GM23338 (cell line): ENCODE results near the gene MPEG1. TPM values are rescaled to one million over a fixed set of nuclear protein-coding genes. Genes with fewer than 3 reads are reported as not detected.

ENCODE experiments used
- ATAC-seq: fragments of 200-7000 bp; cut with Tn5 transposase; 3 replicates; pipeline ENCODE4 v1.9.1; 2020
- DNase-seq: peaks from one replicate; pipeline ENCODE4 v3.0.0-alpha.2; 2015; ENCODE audit warnings: low spot score
- H2AFZ ChIP-seq: fragments of 200-600 bp; sonication (generic); 2 replicates; pipeline ENCODE4 v1.8.0; 2016; ENCODE audit warnings: antibody characterized with exemption, mild to moderate bottlenecking, moderate library complexity
- H3F3A ChIP-seq: fragments of 200-600 bp; sonication (generic); replicated peaks from 2 replicates; pipeline ENCODE4 v1.8.0; 2017; ENCODE audit warnings: antibody characterized with exemption, mixed run types, low read depth
- H3K27ac ChIP-seq: fragments of 200-600 bp; sonication (generic); 2 replicates; pipeline ENCODE4 v1.6.1; 2016; ENCODE audit warnings: low read depth
- H3K27me3 ChIP-seq: fragments of 200-600 bp; sonication (generic); 2 replicates; pipeline ENCODE4 v1.8.0; 2016; ENCODE audit warnings: mild to moderate bottlenecking, mixed run types, moderate library complexity; ENCODE audit not compliant: insufficient read depth
- H3K36me3 ChIP-seq: fragments of 200-600 bp; sonication (generic); 2 replicates; pipeline ENCODE4 v1.8.0; 2016; ENCODE audit warnings: mild to moderate bottlenecking; ENCODE audit not compliant: insufficient read depth
- H3K4me1 ChIP-seq: fragments of 200-600 bp; sonication (generic); 2 replicates; pipeline ENCODE4 v1.8.0; 2016; ENCODE audit warnings: mild to moderate bottlenecking, moderate library complexity; ENCODE audit not compliant: insufficient read depth
- H3K4me2 ChIP-seq: fragments of 200-600 bp; sonication (generic); 2 replicates; pipeline ENCODE4 v1.7.1; 2017; ENCODE audit warnings: mixed run types
- H3K4me3 ChIP-seq: fragments of 200-600 bp; sonication (generic); 2 replicates; pipeline ENCODE4 v1.6.1; 2016; ENCODE audit warnings: mixed run types
- H3K79me2 ChIP-seq: fragments of 200-600 bp; sonication (generic); replicated peaks from 2 replicates; pipeline ENCODE4 v1.8.0; 2017; ENCODE audit warnings: mild to moderate bottlenecking; ENCODE audit not compliant: insufficient read depth
- H3K9me2 ChIP-seq: fragments of 200-600 bp; sonication (generic); 2 replicates; pipeline ENCODE4 v1.8.0; 2017; ENCODE audit not compliant: insufficient read depth
- H4K20me1 ChIP-seq: fragments of 200-600 bp; sonication (generic); replicated peaks from 2 replicates; pipeline ENCODE4 v1.8.0; 2017; ENCODE audit warnings: mild to moderate bottlenecking; ENCODE audit not compliant: insufficient read depth
- H3K27ac Mint-ChIP-seq: 2 replicates; pipeline ENCODE4 v1.8.0; 2020; ENCODE audit warnings: inconsistent platforms, mild to moderate bottlenecking, moderate library complexity, mixed read lengths
- H3K27me3 Mint-ChIP-seq: 3 replicates; pipeline ENCODE4 v1.8.0; 2022; ENCODE audit warnings: low read depth, mild to moderate bottlenecking, moderate library complexity, mixed read lengths, inconsistent platforms; ENCODE audit not compliant: insufficient read depth, poor library complexity
- H3K36me3 Mint-ChIP-seq: 3 replicates; pipeline ENCODE4 v1.8.0; 2021; ENCODE audit warnings: low read depth, mild to moderate bottlenecking, inconsistent platforms, moderate library complexity, mixed read lengths
- H3K4me1 Mint-ChIP-seq: 3 replicates; pipeline ENCODE4 v1.8.0; 2020; ENCODE audit warnings: mild to moderate bottlenecking, inconsistent platforms, mixed read lengths
- H3K4me3 Mint-ChIP-seq: 3 replicates; pipeline ENCODE4 v1.8.0; 2021; ENCODE audit warnings: moderate library complexity, mild to moderate bottlenecking, inconsistent platforms, mixed read lengths
- H3K9me3 Mint-ChIP-seq: 3 replicates; pipeline ENCODE4 v1.8.0; 2020; ENCODE audit warnings: moderate library complexity, mild to moderate bottlenecking, inconsistent platforms, mixed read lengths
- CREB1 ChIP-seq: fragments of 250-450 bp; sonication (Bioruptor Pico); IDR thresholded peaks from 2 replicates; pipeline ENCODE4 v1.5.0; 2020; ENCODE audit warnings: low read depth, mild to moderate bottlenecking, moderate library complexity
- EZH2 ChIP-seq: fragments of 200-600 bp; sonication (generic); IDR thresholded peaks from one replicate; pipeline ENCODE4 v1.8.0; 2017; ENCODE audit warnings: antibody characterized with exemption, mild to moderate bottlenecking, low read depth; ENCODE audit not compliant: unreplicated experiment
- EZH2phosphoT487 ChIP-seq: fragments of 200-600 bp; sonication (generic); IDR thresholded peaks from one replicate; pipeline ENCODE4 v1.8.1; 2018; ENCODE audit warnings: antibody characterized with exemption; ENCODE audit not compliant: unreplicated experiment
- JUNB ChIP-seq: IDR thresholded peaks from one replicate; pipeline ENCODE4 v1.6.1; 2016; ENCODE audit warnings: antibody characterized with exemption; ENCODE audit not compliant: unreplicated experiment
- NANOG ChIP-seq: IDR thresholded peaks from 2 replicates; pipeline ENCODE4 v1.6.1; 2016; ENCODE audit warnings: antibody characterized with exemption, borderline replicate concordance
- POLR2AphosphoS5 ChIP-seq: IDR thresholded peaks from 2 replicates; pipeline ENCODE4 v1.6.1; 2016; ENCODE audit warnings: antibody characterized with exemption, low read depth
- STAT1 ChIP-seq: IDR thresholded peaks from one replicate; pipeline ENCODE4 v1.6.1; 2016; ENCODE audit warnings: antibody characterized with exemption; ENCODE audit not compliant: unreplicated experiment
- ZNF331 ChIP-seq: fragments of 250-450 bp; sonication (Bioruptor Pico); IDR thresholded peaks from 2 replicates; pipeline ENCODE4 v1.5.0; 2020; ENCODE audit warnings: low read depth, mild to moderate bottlenecking, moderate library complexity
- ZNF462 ChIP-seq: fragments of 250-450 bp; sonication (Bioruptor Pico); IDR thresholded peaks from 2 replicates; pipeline ENCODE4 v1.5.0; 2020; ENCODE audit warnings: mild to moderate bottlenecking, moderate library complexity
- polyA plus RNA-seq: library from polyadenylated mRNA; unstranded; fragments of >200 nt; fragmentation: Nextera tagmentation; extraction: Ambion mirVana; gene quantifications from 2 replicates; pipeline ENCODE4 v1.2.1, GENCODE V29; 2016
- total RNA-seq: library from RNA; depleted of rRNA; stranded (reverse); fragments of >200 nt; shearing (Covaris generic); gene quantifications from 2 replicates; pipeline ENCODE4 v1.2.3, GENCODE V29; 2014

MPEG1 gene
- total and polyA plus RNA-seq, 2 experiments from 2014 or later = not detected

- Mint-ChIP-seq H3K4me3 (no peak overlapping the region), H3K9me3 (peaks cover 2% of the 10 kb centered on the region; the same call in 1 of the 3 replicates), H3K36me3 (peaks cover 78% of the 10 kb centered on the region), H3K27me3 (no peaks in the 10 kb centered on the region), H3K27ac (no peak overlapping the region), H3K4me1 (peaks cover 2% of the 10 kb centered on the region; the same call in 2 of the 3 replicates)
- no peak overlapping the region for H3K27ac ChIP-seq
- no peaks in the 10 kb centered on the region for H3K4me1 ChIP-seq
- DNase-seq (no peak), ATAC-seq (no peak)
- no peak overlapping the region for H2AFZ ChIP-seq
- H3F3A ChIP-seq = no peaks in the 10 kb centered on the region
- no peak overlapping the region for H3K4me3 ChIP-seq
- no peak overlapping the region for H3K4me2 ChIP-seq
- TF ChIP-seq STAT1 (no peak), ZNF331 (CRISPR knock-in tag) (no peak), JUNB (no peak), EZH2phosphoT487 (no peak), NANOG (no peak), EZH2 (no peak), POLR2AphosphoS5 (no peak), CREB1 (no peak), ZNF462 (CRISPR knock-in tag) (no peak)
- peaks cover 15% of the 10 kb centered on the region for H3K36me3 ChIP-seq
- H4K20me1 ChIP-seq = no peaks in the 10 kb centered on the region; the same call in 1 of the 2 replicates
- peaks cover 7% of the 10 kb centered on the region for H3K79me2 ChIP-seq
- no peaks in the 10 kb centered on the region for H3K27me3 ChIP-seq
- H3K9me2 ChIP-seq = 0 out of 2 replicates have a peak, but pooled peaks cover 4% of the 10 kb centered on the region
These were observed 21.6 kb downstream of the MPEG1 start for GRCh38 chr11:59191095-59191494.
